ENCODE measurements around the gene ADAMTSL2.

DNA sequence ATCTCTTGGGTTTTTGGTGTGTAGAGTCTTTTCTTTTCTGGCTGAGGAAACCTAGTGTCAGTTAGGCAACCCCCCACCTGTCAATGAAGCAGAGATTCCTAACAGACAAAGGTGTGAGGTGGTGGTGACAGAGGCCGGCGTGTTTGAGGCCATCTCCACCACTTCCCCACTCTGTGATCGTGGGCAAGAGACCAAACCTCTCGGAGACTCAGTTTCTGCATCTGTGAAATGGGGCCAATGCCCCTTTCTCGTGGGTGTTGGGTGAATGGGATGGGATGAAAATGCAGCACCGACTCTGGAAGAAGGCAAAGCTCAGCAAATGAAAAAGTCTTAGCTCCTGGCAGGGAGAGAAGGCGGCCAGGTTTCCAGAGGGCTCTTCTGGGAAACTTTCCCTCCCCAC is 73.9 kb downstream of the ADAMTSL2 start:
- TF ChIP-seq, protein P1, sequence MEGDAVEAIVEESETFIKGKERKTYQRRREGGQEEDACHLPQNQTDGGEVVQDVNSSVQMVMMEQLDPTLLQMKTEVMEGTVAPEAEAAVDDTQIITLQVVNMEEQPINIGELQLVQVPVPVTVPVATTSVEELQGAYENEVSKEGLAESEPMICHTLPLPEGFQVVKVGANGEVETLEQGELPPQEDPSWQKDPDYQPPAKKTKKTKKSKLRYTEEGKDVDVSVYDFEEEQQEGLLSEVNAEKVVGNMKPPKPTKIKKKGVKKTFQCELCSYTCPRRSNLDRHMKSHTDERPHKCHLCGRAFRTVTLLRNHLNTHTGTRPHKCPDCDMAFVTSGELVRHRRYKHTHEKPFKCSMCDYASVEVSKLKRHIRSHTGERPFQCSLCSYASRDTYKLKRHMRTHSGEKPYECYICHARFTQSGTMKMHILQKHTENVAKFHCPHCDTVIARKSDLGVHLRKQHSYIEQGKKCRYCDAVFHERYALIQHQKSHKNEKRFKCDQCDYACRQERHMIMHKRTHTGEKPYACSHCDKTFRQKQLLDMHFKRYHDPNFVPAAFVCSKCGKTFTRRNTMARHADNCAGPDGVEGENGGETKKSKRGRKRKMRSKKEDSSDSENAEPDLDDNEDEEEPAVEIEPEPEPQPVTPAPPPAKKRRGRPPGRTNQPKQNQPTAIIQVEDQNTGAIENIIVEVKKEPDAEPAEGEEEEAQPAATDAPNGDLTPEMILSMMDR (IDR thresholded peaks at IDR 0.05; ENCODE audit: low read depth, low read length, missing input control), result no peak
- TF ChIP-seq YY1 (IDR thresholded peaks at IDR 0.05) (no peak), SP1 (IDR thresholded peaks at IDR 0.05) (no peak), ATF3 (IDR thresholded peaks at IDR 0.05) (no peak), TAF1 (conservative IDR thresholded peaks at IDR 0.05) (no peak), RAD21 (IDR thresholded peaks at IDR 0.05) (no peak), GABPA (IDR thresholded peaks at IDR 0.05 in 1 of 2, conservative IDR thresholded peaks at IDR 0.05 in 1 of 2) (no peak), ZBTB33 (IDR thresholded peaks at IDR 0.05) (no peak), FOXA2 (IDR thresholded peaks at IDR 0.05) (no peak), RXRA (IDR thresholded peaks at IDR 0.05) (no peak), JUND (IDR thresholded peaks at IDR 0.05) (no peak), HNF4G (IDR thresholded peaks at IDR 0.05) (no peak)
- TF ChIP-seq, protein P2, sequence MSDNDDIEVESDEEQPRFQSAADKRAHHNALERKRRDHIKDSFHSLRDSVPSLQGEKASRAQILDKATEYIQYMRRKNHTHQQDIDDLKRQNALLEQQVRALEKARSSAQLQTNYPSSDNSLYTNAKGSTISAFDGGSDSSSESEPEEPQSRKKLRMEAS (IDR thresholded peaks at IDR 0.05), result no peak
- TF ChIP-seq, protein P3, sequence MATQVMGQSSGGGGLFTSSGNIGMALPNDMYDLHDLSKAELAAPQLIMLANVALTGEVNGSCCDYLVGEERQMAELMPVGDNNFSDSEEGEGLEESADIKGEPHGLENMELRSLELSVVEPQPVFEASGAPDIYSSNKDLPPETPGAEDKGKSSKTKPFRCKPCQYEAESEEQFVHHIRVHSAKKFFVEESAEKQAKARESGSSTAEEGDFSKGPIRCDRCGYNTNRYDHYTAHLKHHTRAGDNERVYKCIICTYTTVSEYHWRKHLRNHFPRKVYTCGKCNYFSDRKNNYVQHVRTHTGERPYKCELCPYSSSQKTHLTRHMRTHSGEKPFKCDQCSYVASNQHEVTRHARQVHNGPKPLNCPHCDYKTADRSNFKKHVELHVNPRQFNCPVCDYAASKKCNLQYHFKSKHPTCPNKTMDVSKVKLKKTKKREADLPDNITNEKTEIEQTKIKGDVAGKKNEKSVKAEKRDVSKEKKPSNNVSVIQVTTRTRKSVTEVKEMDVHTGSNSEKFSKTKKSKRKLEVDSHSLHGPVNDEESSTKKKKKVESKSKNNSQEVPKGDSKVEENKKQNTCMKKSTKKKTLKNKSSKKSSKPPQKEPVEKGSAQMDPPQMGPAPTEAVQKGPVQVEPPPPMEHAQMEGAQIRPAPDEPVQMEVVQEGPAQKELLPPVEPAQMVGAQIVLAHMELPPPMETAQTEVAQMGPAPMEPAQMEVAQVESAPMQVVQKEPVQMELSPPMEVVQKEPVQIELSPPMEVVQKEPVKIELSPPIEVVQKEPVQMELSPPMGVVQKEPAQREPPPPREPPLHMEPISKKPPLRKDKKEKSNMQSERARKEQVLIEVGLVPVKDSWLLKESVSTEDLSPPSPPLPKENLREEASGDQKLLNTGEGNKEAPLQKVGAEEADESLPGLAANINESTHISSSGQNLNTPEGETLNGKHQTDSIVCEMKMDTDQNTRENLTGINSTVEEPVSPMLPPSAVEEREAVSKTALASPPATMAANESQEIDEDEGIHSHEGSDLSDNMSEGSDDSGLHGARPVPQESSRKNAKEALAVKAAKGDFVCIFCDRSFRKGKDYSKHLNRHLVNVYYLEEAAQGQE (IDR thresholded peaks at IDR 0.05), result no peak
